GM19463 (cell line): Measurements from ENCODE around the gene FRYL.
"Not testable (repeated sequence)": the region's sequence is repeated elsewhere in the genome, so short reads cannot be mapped to it uniquely, and the experiment has no call there.

Experiments used
- ATAC-seq: cut with Tn5 transposase; IDR thresholded peaks from one replicate; pipeline ENCODE4 v1.9.1; 2021; ENCODE audit warnings: mild to moderate bottlenecking, moderate library complexity; ENCODE audit not compliant: unreplicated experiment

Gene FRYL

GRCh38 chr4:48748949-48749596 lies 31.0 kb downstream of the FRYL start:
- no peak for ATAC-seq

GRCh38 chr4:48746608-48747362 lies 33.3 kb downstream of the FRYL start:
- no peak for ATAC-seq

GRCh38 chr4:48745223-48745622 lies 34.9 kb downstream of the FRYL start:
- not testable (repeated sequence) for ATAC-seq

- no peak for ATAC-seq
Measured at GRCh38 chr4:48742412-48742811, 37.7 kb downstream of the FRYL start.

GRCh38 chr4:48739560-48740019 lies 40.5 kb downstream of the FRYL start:
- ATAC-seq, result peak; percentile 66

GRCh38 chr4:48738856-48739255 lies 41.2 kb downstream of the FRYL start:
- no peak for ATAC-seq

- ATAC-seq, result not testable (repeated sequence)
Measured at GRCh38 chr4:48728906-48729496, 51.1 kb downstream of the FRYL start.

- ATAC-seq, result no peak
Measured at GRCh38 chr4:48727666-48728459, 52.2 kb downstream of the FRYL start.

- no peak for ATAC-seq
Measured at GRCh38 chr4:48725414-48725813, 54.7 kb downstream of the FRYL start.

GRCh38 chr4:48722509-48723446 lies 57.3 kb downstream of the FRYL start:
- no peak for ATAC-seq

- ATAC-seq, result no peak
Measured at GRCh38 chr4:48720459-48720858, 59.6 kb downstream of the FRYL start.

GRCh38 chr4:48718818-48719465 lies 61.1 kb downstream of the FRYL start:
- ATAC-seq, result no peak

GRCh38 chr4:48716285-48716684 lies 63.8 kb downstream of the FRYL start:
- not testable (repeated sequence) for ATAC-seq

GRCh38 chr4:48710446-48711209 lies 69.5 kb downstream of the FRYL start:
- ATAC-seq, result no peak

GRCh38 chr4:48709901-48710300 lies 70.2 kb downstream of the FRYL start:
- no peak for ATAC-seq

GRCh38 chr4:48708610-48709009 lies 71.5 kb downstream of the FRYL start:
- ATAC-seq, result no peak

GRCh38 chr4:48706736-48707135 lies 73.3 kb downstream of the FRYL start:
- ATAC-seq, result peak; percentile 68

GRCh38 chr4:48705609-48706008 lies 74.5 kb downstream of the FRYL start:
- ATAC-seq, result no peak
